IPS DF 4.7 (cell line): ENCODE results near the gene LTB4R2.
"Not testable (repeated sequence)": the region's sequence is repeated elsewhere in the genome, so short reads cannot be mapped to it uniquely, and the experiment has no call there.

Experiments
- DNase-seq: peaks from one replicate; pipeline ENCODE4 v3.0.0-alpha.2; 2013; ENCODE audit warnings: low spot score; ENCODE audit errors: extremely low read depth

The LTB4R2 gene

DNA sequence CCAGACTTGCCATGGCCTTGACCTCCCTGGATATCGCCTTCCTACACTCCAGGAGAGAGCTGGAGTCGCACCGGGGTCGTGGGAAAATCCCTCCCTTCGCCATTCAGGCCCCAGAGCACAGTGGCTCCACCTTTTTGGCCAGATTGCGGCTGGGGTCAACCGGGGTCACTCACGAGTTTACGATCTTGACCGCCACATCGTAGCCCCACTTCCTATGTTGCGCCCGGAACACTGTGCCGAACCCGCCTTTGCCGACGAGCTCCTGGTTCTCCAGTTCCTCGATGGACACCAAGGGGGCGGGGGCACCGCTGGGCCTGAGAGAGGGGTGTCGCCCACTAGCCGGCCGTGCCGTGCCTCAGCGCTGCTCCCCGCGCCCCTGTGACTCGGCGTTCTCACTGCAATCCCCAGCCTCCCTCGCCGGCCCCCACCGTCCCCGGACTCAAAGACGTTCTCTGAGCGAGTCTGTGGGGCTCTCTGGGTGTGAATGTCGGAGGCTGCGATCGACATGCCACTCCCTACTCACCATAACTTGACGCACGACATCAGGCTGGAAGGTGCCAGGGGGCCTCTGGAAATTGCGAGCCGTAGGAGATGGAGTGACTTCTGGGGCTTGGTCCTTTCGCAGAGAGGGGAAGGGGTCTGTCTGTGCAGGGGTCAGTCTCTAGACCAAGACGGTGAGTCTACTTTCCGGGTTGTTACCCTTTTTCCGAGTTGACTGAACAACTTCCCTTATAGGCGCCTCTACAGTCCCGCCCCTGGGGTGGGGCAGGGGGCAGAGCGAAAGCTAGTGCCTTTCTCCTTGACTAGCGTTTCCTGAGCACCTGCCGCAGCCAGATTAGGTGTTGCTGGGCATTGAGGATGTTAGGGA is 29.6 kb downstream of the LTB4R2 start, which contains the start of gene RIPK3:
TSS of gene RIPK3 (minus strand) at position 708 of the 868 bp plus-strand sequence. CDS start at position 543, 165 bp downstream.
- DNase-seq: no peak

DNA sequence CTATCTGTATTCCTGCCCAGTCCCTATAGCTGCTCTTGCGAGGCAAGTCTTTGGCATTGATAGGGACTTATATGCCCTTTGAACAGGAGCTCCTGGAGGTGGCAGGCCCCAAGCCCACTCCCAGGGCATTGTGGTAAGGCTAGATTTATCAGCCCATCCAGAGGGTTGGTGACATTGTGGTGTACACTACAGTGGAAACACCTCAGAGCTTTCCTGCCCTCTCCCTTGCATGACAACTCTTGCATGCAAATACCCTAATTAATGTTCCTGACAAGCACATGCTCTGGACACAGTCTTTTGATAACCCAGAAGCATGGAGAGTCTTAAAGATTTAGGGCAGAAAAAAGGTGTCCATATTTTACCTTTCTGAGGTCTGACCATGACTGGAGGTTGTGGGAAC is 30.7 kb downstream of the LTB4R2 start:
- no peak for DNase-seq

DNA sequence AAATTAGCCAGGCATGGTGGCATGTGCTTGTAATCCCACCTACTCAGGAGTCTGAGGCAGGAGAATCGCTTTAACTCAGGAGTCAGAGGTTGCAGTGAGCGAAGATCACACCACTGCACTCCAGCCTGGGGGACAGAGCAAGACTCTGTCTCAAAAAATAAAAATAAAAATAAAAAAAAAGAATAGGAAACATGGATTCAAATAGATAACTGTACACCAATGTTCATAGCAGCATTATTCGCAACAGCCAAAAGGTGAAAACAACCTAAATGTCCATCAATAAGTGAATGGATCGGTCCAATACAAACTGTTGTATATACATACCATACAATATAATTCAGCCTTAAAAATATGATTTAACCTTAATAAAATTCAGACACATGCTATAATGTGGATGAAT is 32.9 kb downstream of the LTB4R2 start:
- DNase-seq: no peak

DNA sequence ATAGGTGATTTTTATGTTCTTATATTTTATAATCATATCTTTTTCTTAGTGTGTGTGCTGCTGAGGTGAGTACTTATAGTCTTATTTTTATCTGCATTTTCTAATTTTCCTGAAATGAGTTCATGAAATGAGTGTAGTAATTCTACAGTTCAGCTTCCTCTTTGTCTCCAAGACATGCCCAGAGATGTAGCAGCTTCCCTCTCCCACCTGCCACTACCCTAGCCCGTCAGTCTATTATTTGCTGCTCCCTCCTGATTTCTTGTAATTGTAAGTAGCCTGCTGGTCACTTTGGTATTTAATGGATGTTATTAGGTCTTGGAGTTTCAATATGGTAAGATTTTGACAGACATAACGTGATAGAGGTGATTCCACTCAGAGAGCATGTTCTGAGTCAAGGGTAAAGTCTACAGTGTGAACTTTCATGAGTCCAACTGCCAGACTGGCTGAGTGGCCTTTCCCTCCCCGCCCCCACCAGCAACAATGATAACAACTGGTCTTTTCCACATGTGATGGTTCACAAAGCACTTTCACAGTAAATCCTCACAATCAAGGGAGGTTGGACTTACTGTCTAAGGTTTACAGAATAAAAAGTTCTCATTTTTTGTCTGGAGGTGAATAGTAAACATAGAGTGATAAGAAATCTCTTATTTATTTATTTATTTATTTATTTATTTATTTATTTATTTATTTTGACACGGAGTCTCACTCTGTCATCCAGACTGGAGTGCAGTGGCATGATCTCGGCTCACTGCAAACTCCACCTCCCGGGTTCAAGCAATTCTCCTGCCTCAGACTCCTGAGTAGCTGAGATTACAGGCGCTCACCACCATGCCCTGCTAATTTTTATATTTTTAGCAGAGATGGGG is 34.1 kb downstream of the LTB4R2 start:
- no peak for DNase-seq

DNA sequence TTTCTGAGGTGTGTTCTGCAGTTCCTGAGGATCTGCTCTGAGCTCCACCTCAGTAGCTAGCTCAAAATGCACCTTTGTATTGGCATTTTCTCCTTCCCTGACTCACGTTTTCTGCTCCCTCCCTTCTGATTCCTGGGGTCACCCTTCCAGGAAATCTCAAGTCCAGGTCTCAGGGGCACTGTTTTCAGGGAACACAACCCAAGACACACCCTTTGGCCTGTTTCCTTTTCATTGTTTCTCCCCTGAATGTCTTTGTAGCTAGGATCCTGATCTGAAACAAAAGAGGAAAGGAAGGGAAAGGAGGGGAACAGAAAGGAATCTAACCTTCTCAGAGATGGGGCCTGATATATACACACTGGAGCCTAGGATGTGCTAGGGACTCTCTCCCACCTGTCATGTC is 37.2 kb downstream of the LTB4R2 start:
- DNase-seq: no peak

DNA sequence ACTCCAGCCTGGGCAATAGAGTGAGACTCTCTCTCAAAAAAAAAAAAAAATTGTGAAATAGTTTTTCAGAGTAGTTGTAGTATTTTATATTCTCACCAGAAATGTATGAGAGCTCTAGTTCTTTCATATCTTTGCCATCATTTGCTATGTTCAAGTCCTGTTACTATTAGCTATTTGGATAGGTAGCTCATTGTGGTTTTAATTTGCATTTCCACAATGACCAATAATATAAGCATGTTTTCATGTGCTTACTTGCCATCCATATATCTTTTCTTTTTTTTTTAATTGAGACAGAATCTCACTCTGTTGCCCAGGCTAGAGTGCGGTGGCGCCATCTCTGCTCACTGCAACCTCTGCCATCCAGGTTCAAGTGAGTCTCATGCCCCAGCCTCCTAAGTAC is 38.2 kb downstream of the LTB4R2 start:
- no peak for DNase-seq

DNA sequence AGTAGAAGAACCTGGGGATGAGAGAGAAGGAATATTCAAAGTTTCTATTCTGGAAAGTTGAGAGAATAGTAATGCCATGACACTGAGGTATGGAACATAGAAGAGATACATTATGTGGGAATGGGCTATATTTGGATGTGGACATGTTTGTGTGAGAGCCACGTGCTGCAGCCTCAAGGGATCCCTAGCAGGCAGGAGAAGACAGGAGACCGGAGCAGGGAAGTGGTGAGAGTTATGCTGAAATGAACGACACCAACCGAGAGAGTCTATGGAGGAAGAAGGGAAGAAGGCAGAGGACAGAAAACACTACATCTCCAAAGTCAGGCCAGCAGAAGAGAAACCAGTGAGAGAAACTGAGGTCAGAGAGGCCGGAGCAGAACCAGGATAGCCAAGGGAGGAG is 39.8 kb downstream of the LTB4R2 start:
- no peak for DNase-seq

DNA sequence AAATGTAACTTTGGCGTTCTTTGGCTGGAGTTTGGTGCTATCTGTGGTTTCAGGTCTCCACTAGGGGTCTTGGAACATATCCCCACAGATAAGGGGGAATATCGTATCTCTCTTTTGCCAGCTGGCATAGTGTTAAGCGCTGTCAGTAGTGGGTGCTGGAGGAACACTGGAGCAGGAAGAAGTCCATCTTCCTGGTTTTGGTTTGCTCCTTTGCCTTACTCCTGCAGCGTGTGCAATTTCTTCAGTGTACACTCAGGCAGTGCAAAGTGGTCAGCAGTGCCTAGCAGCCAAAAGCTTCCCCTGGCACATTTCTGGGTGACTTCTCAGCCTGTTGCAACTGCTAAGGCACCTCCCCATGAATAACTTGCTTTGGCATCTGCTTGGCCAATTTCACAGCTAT is 41.6 kb downstream of the LTB4R2 start:
- DNase-seq: no peak

DNA sequence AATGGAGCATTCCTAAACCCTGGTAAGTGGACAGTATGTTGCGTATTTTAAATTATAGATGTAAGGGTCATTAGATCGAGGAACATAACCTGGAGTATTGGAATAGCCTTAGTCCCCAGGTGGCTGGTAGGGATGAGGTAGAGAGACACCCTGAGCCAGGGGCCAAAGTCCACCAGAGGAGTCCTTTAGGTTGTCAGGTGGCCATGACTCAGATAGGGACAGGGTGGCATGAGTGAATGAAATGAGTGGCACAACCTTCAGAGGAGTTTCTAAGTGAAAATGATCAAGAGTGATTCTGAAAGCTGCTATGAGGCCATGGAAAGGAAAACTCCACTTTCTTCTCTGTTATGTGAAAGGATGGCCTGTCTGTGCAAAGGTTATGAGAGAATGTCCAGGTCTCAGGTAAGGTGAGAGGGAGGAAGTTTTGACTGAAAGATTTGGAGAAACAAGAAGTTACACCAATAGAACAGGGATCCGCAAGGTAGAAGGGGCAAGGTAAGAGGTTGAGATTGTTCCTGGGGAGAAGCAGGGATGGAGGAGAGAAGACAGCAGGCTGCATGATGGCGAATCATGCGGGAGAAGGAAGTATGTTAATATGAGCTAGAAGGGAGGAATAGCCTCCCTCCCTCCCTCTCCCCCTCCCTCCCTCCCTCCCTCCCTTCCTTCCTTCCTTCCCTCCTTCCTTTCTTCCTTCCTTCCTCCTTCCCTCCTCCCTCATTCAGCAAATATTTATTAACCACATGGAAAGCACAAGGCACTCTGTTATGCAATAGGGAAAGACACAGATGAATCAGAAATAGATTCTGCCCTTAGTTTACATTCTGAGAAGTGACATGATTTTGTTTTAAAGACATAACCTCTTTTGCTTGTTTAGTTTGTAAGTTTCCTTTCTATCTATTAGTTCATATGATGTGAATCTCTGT is 43.9 kb downstream of the LTB4R2 start:
- no peak for DNase-seq

DNA sequence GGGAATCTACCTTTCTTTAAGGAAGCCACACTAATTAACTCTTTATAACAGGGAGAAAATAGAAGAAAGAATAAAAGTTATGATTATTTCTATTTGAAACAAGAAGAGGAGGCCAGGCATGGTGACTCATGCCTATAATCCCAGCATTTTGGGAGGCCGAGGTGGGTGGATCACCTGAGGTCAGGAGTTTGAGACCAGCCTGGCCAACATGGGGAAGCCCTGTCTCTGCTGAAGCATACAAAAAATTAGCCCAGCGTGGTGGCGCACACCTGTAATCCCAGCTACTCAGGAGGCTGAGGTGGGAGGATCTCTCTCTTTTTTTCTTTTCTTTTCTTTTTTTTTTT is 44.5 kb downstream of the LTB4R2 start:
- DNase-seq: not testable (repeated sequence)

DNA sequence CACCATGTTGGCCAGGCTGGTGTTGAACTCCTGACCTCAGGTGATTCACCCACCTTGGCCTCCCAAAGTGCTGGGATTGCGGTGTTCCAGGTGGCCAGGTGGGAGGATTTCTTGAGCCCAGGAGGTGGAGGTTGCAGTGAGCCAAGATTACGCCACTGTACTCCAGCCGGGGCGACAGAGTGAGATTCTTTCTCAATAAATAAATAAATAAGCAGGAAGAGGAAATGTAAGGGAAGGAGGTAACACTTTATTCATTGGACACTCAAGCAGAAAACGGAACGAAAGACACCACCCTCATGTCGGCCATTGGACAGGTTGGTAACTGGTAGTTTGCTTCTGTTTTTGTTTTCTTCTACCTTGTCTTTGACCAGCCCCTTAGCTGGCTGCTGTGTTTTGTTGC is 45.1 kb downstream of the LTB4R2 start:
- DNase-seq: no peak

DNA sequence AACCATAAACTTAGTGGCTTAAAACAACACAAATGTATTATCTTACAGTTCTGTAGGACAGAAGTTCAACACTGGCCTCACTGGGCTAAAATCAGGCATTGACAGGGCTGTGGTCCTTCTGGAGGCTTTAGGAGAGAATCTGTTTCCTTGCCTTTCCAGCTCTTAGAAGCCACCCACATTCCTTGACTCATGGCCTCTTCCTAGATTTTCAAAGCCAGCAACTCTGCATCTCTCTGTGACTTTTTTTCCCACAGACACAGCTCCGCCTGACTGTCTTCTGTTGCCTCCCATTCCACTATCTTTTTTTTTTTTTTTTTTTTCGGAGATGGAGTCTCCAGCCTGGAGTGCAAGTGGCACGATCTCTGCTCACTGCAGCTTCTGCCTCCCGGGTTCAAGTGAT is 46.3 kb downstream of the LTB4R2 start:
- no peak for DNase-seq

DNA sequence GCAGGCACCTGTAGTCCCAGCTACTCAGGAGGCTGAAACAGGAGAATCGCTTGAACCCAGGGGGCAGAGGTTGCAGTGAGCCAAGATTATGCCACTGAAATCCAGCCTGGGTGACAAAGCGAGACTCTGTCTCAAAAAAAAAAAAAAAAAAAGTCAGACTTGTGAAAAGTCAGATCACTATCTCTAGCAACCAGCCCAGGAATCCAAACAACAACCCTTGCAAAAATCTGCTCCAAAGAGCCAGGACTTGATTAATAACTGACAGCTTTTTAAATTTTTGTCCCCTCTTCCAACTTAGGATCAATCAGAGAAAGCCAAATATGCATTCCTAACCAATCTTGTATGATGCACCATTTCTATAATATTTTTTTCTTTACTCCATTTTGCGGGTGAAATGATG is 50.3 kb downstream of the LTB4R2 start:
- no peak for DNase-seq

DNA sequence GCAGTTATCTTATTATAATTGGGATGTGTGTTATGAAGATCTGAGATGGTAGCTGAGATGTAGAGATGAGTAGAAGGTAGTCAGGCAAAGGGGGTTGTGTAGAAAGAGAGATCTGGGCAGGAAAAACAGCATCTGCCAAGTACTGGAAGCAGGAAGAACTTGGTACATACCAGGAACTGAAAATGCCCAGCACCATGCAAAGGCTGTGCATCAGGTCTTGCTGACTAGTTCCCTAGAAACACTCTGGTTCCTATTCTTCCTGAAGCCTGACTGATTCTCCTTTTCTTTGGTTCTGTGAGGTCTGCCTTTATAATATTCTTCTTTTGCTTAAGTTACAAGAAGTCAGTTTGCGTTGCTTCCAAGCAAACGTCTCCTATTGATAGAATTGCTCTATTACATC is 51.4 kb downstream of the LTB4R2 start:
- DNase-seq: no peak
